WTC11 (cell line): ENCODE measurements around the gene TIAL1. TPM values are rescaled to one million over a fixed set of nuclear protein-coding genes. Genes with fewer than 3 reads are reported as not detected.

Experiments
- ATAC-seq: fragments of 200-7000 bp; cut with Tn5 transposase; 2 replicates; pipeline ENCODE4 v1.10.0; 2021; ENCODE audit warnings: mild to moderate bottlenecking, moderate library complexity
- CTCF ChIA-PET: fragments of 300-600 bp; sonication (Branson Sonifier 250); formaldehyde crosslinking; loops from one replicate; lab custom pipeline; 2021; ENCODE audit warnings: antibody characterized with exemption; lab: Charles Lee
- POLR2A ChIA-PET: fragments of 350-600 bp; sonication (Branson Sonifier 250); formaldehyde crosslinking; loops from one replicate; lab custom pipeline; 2021; ENCODE audit warnings: antibody characterized with exemption; lab: Charles Lee
- DNase-seq: peaks from one replicate; pipeline ENCODE4 v3.0.0; 2021; ENCODE audit warnings: low spot score
- H3K27ac Mint-ChIP-seq: 2 replicates; pipeline ENCODE4 v1.8.0; 2021; ENCODE audit warnings: mixed read lengths
- H3K27me3 Mint-ChIP-seq: 2 replicates; pipeline ENCODE4 v1.8.0; 2021; ENCODE audit warnings: low read depth, mild to moderate bottlenecking, moderate library complexity, mixed read lengths
- H3K36me3 Mint-ChIP-seq: 2 replicates; pipeline ENCODE4 v1.8.0; 2021; ENCODE audit warnings: mixed read lengths
- H3K4me1 Mint-ChIP-seq: 2 replicates; pipeline ENCODE4 v1.8.0; 2022; ENCODE audit warnings: mixed read lengths
- H3K4me3 Mint-ChIP-seq: 2 replicates; pipeline ENCODE4 v1.8.0; 2021; ENCODE audit warnings: mild to moderate bottlenecking, moderate library complexity, mixed read lengths
- H3K9me3 Mint-ChIP-seq: 2 replicates; pipeline ENCODE4 v1.8.0; 2021; ENCODE audit warnings: mixed read lengths
- ARID4B ChIP-seq: sonication (generic); formaldehyde crosslinking; IDR thresholded peaks from 2 replicates; pipeline ENCODE4 v1.8.0; 2023; ENCODE audit warnings: missing genetic modification reagents, mild to moderate bottlenecking, borderline replicate concordance
- CREB1 ChIP-seq: sonication (generic); formaldehyde crosslinking; IDR thresholded peaks from 2 replicates; pipeline ENCODE4 v1.8.0; 2023; ENCODE audit warnings: mild to moderate bottlenecking, missing genetic modification reagents
- FOXJ3 ChIP-seq: sonication (generic); formaldehyde crosslinking; IDR thresholded peaks from 2 replicates; pipeline ENCODE4 v1.9.0; 2021; ENCODE audit warnings: missing genetic modification reagents, mild to moderate bottlenecking, borderline replicate concordance
- FOXK1 ChIP-seq: sonication (generic); formaldehyde crosslinking; IDR thresholded peaks from 2 replicates; pipeline ENCODE4 v1.8.0; 2022; ENCODE audit warnings: mild to moderate bottlenecking, moderate library complexity, missing genetic modification reagents
- HMGA2 ChIP-seq: fragments of 250-450 bp; sonication (Bioruptor Pico); IDR thresholded peaks from 2 replicates; pipeline ENCODE4 v1.4.0; 2021; ENCODE audit warnings: mild to moderate bottlenecking, moderate library complexity
- JAZF1 ChIP-seq: fragments of 250-450 bp; sonication (Bioruptor Pico); IDR thresholded peaks from 2 replicates; pipeline ENCODE4 v1.9.0; 2021; ENCODE audit warnings: moderate library complexity, mild to moderate bottlenecking, inconsistent platforms
- TEAD4 ChIP-seq: sonication (generic); formaldehyde crosslinking; IDR thresholded peaks from 2 replicates; pipeline ENCODE4 v1.8.0; 2022; ENCODE audit warnings: mild to moderate bottlenecking, missing genetic modification reagents
- TP53 ChIP-seq: sonication (generic); formaldehyde crosslinking; IDR thresholded peaks from 2 replicates; pipeline ENCODE4 v1.8.1; 2023; ENCODE audit warnings: mild to moderate bottlenecking, missing genetic modification reagents
- ZBTB21 ChIP-seq: sonication (generic); formaldehyde crosslinking; IDR thresholded peaks from 2 replicates; pipeline ENCODE4 v1.8.1; 2023; ENCODE audit warnings: mild to moderate bottlenecking, missing genetic modification reagents, borderline replicate concordance
- ZNF121 ChIP-seq: sonication (generic); formaldehyde crosslinking; IDR thresholded peaks from 2 replicates; pipeline ENCODE4 v1.8.0; 2023; ENCODE audit warnings: missing genetic modification reagents
- ZNF423 ChIP-seq: fragments of 250-450 bp; sonication (Bioruptor Pico); IDR thresholded peaks from 2 replicates; pipeline ENCODE4 v2.1.2; 2022; ENCODE audit warnings: mild to moderate bottlenecking, moderate library complexity
- total RNA-seq: library from RNA; stranded (reverse); gene quantifications from 3 replicates; pipeline ENCODE4 v1.2.3, GENCODE V29; 2021
- TF ChIP-seq, protein P1 (sequence below): fragments of 200-600 bp; IDR thresholded peaks from 2 replicates; pipeline ENCODE4 v1.8.0; 2022; ENCODE audit warnings: antibody characterized with exemption
- TF ChIP-seq, protein P2 (sequence below): sonication (generic); formaldehyde crosslinking; IDR thresholded peaks from 2 replicates; pipeline ENCODE4 v1.8.0; 2022; ENCODE audit warnings: mild to moderate bottlenecking, missing genetic modification reagents
- TF ChIP-seq, protein P3 (sequence below): fragments of 250-450 bp; sonication (Bioruptor Pico); conservative IDR thresholded peaks from 2 replicates; pipeline ENCODE4 v1.9.0; 2021; ENCODE audit warnings: mild to moderate bottlenecking
- TF ChIP-seq, protein P4 (sequence below): sonication (generic); formaldehyde crosslinking; IDR thresholded peaks from 2 replicates; pipeline ENCODE4 v1.8.0; 2022; ENCODE audit warnings: missing genetic modification reagents

Gene TIAL1
- total RNA-seq, 1 experiment from 2014 or later = 170 TPM

GRCh38 chr10:119541046-119541445 is 55.7 kb downstream of the TIAL1 start (continued):
- TF ChIP-seq CREB1 (CRISPR knock-in tag) = no peak
- TF ChIP-seq FOXK1 (CRISPR knock-in tag) = no peak
- TF ChIP-seq, all 79 proteins: peak for 0

DNA sequence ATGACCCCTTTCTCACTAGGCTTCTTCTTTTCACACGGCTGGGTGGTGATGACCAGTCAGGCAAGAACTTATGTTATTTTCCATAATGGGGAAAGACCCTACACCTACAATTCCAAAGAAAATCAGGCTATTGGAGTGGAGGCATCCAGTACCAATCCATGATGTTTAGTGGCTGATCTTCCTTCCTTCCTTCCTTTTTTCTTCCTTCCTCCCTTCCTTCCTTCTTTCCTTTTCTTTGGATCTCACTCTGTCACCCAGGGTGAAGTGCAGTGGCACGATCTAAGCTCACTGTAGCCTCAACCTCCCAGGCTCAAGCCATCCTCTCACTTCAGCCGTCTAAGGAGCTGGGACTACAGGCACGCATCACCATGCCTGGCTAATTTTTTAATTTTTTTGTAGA is 56.7 kb downstream of the TIAL1 start:
- H3K9me3 Mint-ChIP-seq = no peaks in the 10 kb centered on the region
- no peak overlapping the region for H3K27ac Mint-ChIP-seq
- ATAC-seq (no peak), DNase-seq (no peak)
- peaks cover 27% of the 10 kb centered on the region for H3K4me1 Mint-ChIP-seq
- H3K4me3 Mint-ChIP-seq = no peak overlapping the region
- TF ChIP-seq JAZF1 (no peak), TEAD4 (CRISPR knock-in tag) (no peak), ZBTB21 (no peak)
- ChIA-PET CTCF (interaction anchor here (1.3 kb wide), 1 partner anchor 63 kb away, joined by 3 read pairs; no protein-coding TSS in a partner anchor), POLR2A (no interaction called here)
- no peaks in the 10 kb centered on the region for H3K36me3 Mint-ChIP-seq
- H3K27me3 Mint-ChIP-seq = peaks cover 47% of the 10 kb centered on the region

DNA sequence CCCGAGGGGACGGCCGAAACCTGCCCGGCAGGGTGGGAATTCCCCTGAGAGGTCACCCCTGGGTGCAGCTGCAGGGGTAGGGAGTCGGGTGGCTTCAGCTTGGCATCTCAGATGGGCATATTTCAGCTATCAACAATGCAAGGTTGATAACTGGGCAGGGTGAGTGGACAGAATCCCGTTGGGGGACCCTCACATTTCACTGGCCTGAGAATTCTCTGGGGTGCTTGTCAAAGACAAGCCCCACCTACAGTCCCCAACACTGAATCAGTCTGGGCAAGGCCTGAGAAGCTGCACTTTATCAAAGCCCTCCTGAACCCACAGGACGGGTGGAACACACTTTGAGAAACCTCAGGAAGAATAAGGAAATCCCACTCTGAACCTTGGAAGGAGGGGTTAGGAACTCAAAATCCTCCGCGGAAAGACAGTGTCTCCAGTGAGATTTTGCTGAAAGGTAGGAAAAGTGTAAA is 57.4 kb downstream of the TIAL1 start:
- Mint-ChIP-seq H3K27ac (no peak overlapping the region), H3K4me1 (peaks cover 26% of the 10 kb centered on the region), H3K36me3 (no peaks in the 10 kb centered on the region), H3K4me3 (no peak overlapping the region), H3K27me3 (peaks cover 40% of the 10 kb centered on the region), H3K9me3 (no peaks in the 10 kb centered on the region)
- ATAC-seq (no peak), DNase-seq (no peak)
- CTCF ChIA-PET = no interaction called here
- POLR2A ChIA-PET = no interaction called here
- TF ChIP-seq TP53 (CRISPR knock-in tag) (no peak), HMGA2 (CRISPR knock-in tag) (no peak), ZNF423 (CRISPR knock-in tag) (no peak), ARID4B (CRISPR knock-in tag) (no peak), ZNF121 (CRISPR knock-in tag) (no peak), FOXJ3 (no peak)
- TF ChIP-seq, protein P1, sequence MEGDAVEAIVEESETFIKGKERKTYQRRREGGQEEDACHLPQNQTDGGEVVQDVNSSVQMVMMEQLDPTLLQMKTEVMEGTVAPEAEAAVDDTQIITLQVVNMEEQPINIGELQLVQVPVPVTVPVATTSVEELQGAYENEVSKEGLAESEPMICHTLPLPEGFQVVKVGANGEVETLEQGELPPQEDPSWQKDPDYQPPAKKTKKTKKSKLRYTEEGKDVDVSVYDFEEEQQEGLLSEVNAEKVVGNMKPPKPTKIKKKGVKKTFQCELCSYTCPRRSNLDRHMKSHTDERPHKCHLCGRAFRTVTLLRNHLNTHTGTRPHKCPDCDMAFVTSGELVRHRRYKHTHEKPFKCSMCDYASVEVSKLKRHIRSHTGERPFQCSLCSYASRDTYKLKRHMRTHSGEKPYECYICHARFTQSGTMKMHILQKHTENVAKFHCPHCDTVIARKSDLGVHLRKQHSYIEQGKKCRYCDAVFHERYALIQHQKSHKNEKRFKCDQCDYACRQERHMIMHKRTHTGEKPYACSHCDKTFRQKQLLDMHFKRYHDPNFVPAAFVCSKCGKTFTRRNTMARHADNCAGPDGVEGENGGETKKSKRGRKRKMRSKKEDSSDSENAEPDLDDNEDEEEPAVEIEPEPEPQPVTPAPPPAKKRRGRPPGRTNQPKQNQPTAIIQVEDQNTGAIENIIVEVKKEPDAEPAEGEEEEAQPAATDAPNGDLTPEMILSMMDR = no peak
- TF ChIP-seq, protein P2, sequence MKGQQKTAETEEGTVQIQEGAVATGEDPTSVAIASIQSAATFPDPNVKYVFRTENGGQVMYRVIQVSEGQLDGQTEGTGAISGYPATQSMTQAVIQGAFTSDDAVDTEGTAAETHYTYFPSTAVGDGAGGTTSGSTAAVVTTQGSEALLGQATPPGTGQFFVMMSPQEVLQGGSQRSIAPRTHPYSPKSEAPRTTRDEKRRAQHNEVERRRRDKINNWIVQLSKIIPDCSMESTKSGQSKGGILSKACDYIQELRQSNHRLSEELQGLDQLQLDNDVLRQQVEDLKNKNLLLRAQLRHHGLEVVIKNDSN (CRISPR knock-in tag) = no peak
- TF ChIP-seq, protein P3, sequence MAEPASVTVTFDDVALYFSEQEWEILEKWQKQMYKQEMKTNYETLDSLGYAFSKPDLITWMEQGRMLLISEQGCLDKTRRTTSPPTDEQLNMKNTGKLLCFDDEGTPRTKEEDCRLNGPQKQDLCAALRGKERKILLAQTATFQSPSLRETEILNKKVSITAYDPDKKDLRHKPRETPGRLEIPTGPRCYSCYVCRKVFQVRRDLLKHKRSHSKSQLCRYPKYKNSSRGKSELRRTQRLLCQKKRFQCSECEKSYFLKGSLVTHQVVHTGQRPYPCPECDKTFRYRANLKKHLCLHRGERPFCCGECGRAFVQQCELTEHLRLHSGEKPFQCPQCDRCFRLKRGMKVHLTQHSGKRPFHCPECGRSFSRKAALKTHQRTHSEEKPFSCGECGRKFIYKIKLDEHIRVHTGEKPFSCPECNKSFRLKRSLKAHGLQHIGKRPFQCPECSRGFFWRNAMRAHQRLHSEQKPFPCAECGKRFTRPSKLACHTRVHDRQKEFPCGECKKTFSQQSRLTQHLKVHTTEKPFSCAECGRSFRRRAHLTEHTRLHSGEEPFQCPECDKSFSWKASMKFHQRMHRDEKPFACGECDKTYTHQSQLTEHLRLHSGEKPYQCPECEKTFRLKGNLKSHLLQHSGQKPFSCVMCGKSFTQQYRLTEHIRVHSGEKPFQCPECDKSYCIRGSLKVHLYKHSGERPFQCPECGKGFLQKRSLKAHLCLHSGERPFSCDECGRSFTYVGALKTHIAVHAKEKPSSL (CRISPR knock-in tag) = no peak
- TF ChIP-seq, protein P4, sequence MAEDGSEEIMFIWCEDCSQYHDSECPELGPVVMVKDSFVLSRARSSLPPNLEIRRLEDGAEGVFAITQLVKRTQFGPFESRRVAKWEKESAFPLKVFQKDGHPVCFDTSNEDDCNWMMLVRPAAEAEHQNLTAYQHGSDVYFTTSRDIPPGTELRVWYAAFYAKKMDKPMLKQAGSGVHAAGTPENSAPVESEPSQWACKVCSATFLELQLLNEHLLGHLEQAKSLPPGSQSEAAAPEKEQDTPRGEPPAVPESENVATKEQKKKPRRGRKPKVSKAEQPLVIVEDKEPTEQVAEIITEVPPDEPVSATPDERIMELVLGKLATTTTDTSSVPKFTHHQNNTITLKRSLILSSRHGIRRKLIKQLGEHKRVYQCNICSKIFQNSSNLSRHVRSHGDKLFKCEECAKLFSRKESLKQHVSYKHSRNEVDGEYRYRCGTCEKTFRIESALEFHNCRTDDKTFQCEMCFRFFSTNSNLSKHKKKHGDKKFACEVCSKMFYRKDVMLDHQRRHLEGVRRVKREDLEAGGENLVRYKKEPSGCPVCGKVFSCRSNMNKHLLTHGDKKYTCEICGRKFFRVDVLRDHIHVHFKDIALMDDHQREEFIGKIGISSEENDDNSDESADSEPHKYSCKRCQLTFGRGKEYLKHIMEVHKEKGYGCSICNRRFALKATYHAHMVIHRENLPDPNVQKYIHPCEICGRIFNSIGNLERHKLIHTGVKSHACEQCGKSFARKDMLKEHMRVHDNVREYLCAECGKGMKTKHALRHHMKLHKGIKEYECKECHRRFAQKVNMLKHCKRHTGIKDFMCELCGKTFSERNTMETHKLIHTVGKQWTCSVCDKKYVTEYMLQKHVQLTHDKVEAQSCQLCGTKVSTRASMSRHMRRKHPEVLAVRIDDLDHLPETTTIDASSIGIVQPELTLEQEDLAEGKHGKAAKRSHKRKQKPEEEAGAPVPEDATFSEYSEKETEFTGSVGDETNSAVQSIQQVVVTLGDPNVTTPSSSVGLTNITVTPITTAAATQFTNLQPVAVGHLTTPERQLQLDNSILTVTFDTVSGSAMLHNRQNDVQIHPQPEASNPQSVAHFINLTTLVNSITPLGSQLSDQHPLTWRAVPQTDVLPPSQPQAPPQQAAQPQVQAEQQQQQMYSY = no peak
